ENCODE measurements around the gene GAS7. TPM values are rescaled to one million over a fixed set of nuclear protein-coding genes. Genes with fewer than 3 reads are reported as not detected.

Gene GAS7
- total RNA-seq, 1 experiment from 2014 or later, result 4.1 TPM

GRCh38 chr17:10021272-10021984, 177.0 kb downstream of the GAS7 start (continued):
- TF ChIP-seq, protein P1, sequence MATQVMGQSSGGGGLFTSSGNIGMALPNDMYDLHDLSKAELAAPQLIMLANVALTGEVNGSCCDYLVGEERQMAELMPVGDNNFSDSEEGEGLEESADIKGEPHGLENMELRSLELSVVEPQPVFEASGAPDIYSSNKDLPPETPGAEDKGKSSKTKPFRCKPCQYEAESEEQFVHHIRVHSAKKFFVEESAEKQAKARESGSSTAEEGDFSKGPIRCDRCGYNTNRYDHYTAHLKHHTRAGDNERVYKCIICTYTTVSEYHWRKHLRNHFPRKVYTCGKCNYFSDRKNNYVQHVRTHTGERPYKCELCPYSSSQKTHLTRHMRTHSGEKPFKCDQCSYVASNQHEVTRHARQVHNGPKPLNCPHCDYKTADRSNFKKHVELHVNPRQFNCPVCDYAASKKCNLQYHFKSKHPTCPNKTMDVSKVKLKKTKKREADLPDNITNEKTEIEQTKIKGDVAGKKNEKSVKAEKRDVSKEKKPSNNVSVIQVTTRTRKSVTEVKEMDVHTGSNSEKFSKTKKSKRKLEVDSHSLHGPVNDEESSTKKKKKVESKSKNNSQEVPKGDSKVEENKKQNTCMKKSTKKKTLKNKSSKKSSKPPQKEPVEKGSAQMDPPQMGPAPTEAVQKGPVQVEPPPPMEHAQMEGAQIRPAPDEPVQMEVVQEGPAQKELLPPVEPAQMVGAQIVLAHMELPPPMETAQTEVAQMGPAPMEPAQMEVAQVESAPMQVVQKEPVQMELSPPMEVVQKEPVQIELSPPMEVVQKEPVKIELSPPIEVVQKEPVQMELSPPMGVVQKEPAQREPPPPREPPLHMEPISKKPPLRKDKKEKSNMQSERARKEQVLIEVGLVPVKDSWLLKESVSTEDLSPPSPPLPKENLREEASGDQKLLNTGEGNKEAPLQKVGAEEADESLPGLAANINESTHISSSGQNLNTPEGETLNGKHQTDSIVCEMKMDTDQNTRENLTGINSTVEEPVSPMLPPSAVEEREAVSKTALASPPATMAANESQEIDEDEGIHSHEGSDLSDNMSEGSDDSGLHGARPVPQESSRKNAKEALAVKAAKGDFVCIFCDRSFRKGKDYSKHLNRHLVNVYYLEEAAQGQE (IDR thresholded peaks at IDR 0.05; ENCODE audit: low read depth), result no peak
- no peak for TF ChIP-seq TCF7L2 (IDR thresholded peaks at IDR 0.05; ENCODE audit: borderline replicate concordance, extremely low read depth, insufficient read depth, insufficient read length)
- no peak for TF ChIP-seq POLR2AphosphoS5 (IDR thresholded peaks at IDR 0.05; ENCODE audit: low read depth, low read length)
- no peak for TF ChIP-seq ELF1 (IDR thresholded peaks at IDR 0.05; ENCODE audit: borderline replicate concordance, low read depth)
- no peak for TF ChIP-seq EZH2 (IDR thresholded peaks at IDR 0.05)
- no peak for TF ChIP-seq CTCF (IDR thresholded peaks at IDR 0.05 in 2 of 3, conservative IDR thresholded peaks at IDR 0.05 in 1 of 3; ENCODE audit: borderline replicate concordance in 1 of 3, insufficient read depth in 1 of 3, low read depth in 2 of 3, low read length in 2 of 3)

GRCh38 chr17:10019941-10020451, 178.4 kb downstream of the GAS7 start:
- H3K4me3 ChIP-seq (replicated peaks in 1 of 2; ENCODE audit: low read depth in 1 of 2, low read length in 2 of 2), result no peak overlapping the region
- H3K9ac ChIP-seq (ENCODE audit: low read length), result no peak overlapping the region
- H3K36me3 ChIP-seq (ENCODE audit: control insufficient read depth in 1 of 2, insufficient read depth in 2 of 2, low read length in 2 of 2), result no peaks in the 10 kb centered on the region
- ATAC-seq, result no peak
- BruUV-seq (replicated peaks), result no TSS peak
- DNase-seq (ENCODE audit: low read depth, low spot score), result no peak
- H3K9me2 ChIP-seq (ENCODE audit: insufficient read depth), result no peaks in the 10 kb centered on the region
- H3K27me3 ChIP-seq (ENCODE audit: insufficient read depth, low read length), result no peaks in the 10 kb centered on the region; the same call in 1 of the 2 replicates
- no peak overlapping the region for H3K4me2 ChIP-seq (ENCODE audit: low read length)
- intact Hi-C loops (cut with micrococcal nuclease), result no loop called here
- no peaks in the 10 kb centered on the region for H3K9me3 ChIP-seq (ENCODE audit: control insufficient read depth in 1 of 2, insufficient read depth in 1 of 2, low read depth in 1 of 2, low read length in 2 of 2)
- H4K20me1 ChIP-seq (ENCODE audit: insufficient read depth), result no peaks in the 10 kb centered on the region
- RAD21 ChIA-PET (ENCODE audit: low non-redundant PET in 1 of 2, low total read pairs in 2 of 2, uncharacterized antibody in 2 of 2, unreplicated experiment in 2 of 2), result no interaction called here
- no peaks in the 10 kb centered on the region for H3K79me2 ChIP-seq (ENCODE audit: insufficient read depth, low read length)
- H2AFZ ChIP-seq (ENCODE audit: low read depth, low read length, poor library complexity, severe bottlenecking), result no peak overlapping the region
- no peak overlapping the region for H3K27ac ChIP-seq (ENCODE audit: low read depth, low read length)
- POLR2A ChIA-PET, result no interaction called here
- no peaks in the 10 kb centered on the region for H3K4me1 ChIP-seq (ENCODE audit: control insufficient read depth in 1 of 2, insufficient read depth in 2 of 2, low read length in 2 of 2)
- CTCF ChIA-PET, result no interaction called here
- TF ChIP-seq CTCF (IDR thresholded peaks at IDR 0.05 in 2 of 3, conservative IDR thresholded peaks at IDR 0.05 in 1 of 3; ENCODE audit: borderline replicate concordance in 1 of 3, insufficient read depth in 1 of 3, low read depth in 2 of 3, low read length in 2 of 3) (no peak), MAX (IDR thresholded peaks at IDR 0.05) (no peak), EZH2 (IDR thresholded peaks at IDR 0.05) (no peak), YY1 (IDR thresholded peaks at IDR 0.05; ENCODE audit: extremely low read depth, insufficient replicate concordance, low read depth, low read length) (no peak), SIN3A (IDR thresholded peaks at IDR 0.05; ENCODE audit: low read depth) (no peak), CBX3 (IDR thresholded peaks at IDR 0.05; ENCODE audit: low read depth) (no peak), EZH2phosphoT487 (IDR thresholded peaks at IDR 0.05; ENCODE audit: borderline replicate concordance) (no peak), POLR2AphosphoS5 (IDR thresholded peaks at IDR 0.05; ENCODE audit: low read depth, low read length) (no peak), ZFX (IDR thresholded peaks at IDR 0.05) (no peak), POLR2A (IDR thresholded peaks at IDR 0.05; ENCODE audit: borderline replicate concordance, extremely low read depth, insufficient read depth, insufficient read length) (no peak), SRF (IDR thresholded peaks at IDR 0.05; ENCODE audit: low read depth) (no peak), ATF3 (IDR thresholded peaks at IDR 0.05) (no peak), ELF1 (IDR thresholded peaks at IDR 0.05; ENCODE audit: borderline replicate concordance, low read depth) (no peak)

Measured in HCT116 (cell line).